ENCODE data around the gene METAP1D. TPM values are rescaled to one million over a fixed set of nuclear protein-coding genes. Genes with fewer than 3 reads are reported as not detected.

Gene METAP1D
- total and polyA plus RNA-seq, 4 donors, result 2.5 to 17.8 (median 3.0) TPM

DNA sequence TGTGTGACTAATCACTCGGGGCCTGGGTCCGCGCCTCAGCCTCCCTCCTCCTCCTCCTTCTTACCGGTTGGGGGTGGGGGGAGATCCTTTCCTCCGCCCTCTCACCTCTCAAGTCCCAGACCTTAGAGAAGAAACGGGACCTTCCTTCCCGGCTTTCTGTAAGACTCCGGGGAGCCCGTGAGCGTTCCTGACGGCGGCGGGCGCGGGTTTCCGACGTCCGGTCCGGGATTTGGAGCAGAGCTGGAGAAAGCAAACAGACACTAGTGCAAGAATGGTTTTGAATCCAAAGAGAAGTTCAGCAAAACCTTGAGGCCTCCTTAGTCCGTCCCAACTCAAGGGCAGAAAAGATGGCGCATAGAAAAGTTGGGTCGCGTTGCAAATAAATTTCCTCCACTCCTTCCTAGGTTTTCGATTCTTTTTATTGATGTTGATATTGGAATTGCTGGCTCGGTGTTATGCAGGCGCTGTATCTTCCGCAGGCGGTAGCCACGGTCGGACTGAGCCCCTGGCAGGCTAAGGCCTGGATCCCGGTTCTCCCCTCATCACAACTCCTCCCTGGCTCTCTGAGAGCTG is 87.5 kb downstream of the METAP1D start:
- 6 to 9% methylated on average over 31 of the region's 31 CpGs for WGBS, 2 donors
- TF ChIP-seq, protein P1, sequence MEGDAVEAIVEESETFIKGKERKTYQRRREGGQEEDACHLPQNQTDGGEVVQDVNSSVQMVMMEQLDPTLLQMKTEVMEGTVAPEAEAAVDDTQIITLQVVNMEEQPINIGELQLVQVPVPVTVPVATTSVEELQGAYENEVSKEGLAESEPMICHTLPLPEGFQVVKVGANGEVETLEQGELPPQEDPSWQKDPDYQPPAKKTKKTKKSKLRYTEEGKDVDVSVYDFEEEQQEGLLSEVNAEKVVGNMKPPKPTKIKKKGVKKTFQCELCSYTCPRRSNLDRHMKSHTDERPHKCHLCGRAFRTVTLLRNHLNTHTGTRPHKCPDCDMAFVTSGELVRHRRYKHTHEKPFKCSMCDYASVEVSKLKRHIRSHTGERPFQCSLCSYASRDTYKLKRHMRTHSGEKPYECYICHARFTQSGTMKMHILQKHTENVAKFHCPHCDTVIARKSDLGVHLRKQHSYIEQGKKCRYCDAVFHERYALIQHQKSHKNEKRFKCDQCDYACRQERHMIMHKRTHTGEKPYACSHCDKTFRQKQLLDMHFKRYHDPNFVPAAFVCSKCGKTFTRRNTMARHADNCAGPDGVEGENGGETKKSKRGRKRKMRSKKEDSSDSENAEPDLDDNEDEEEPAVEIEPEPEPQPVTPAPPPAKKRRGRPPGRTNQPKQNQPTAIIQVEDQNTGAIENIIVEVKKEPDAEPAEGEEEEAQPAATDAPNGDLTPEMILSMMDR (IDR thresholded peaks at IDR 0.05; ENCODE audit: control extremely low read depth, extremely low read depth), result no peak
- ATAC-seq (ENCODE audit: insufficient read depth, low FRiP score), result no peak
- DNase-seq, result peak in 2 of 3 donors; percentile 20 to 34
- Histone ChIP-seq H3K4me1 (ENCODE audit: control insufficient read depth in 5 of 5, insufficient read depth in 5 of 5, low read length in 5 of 5) (peaks cover 0 to 24% (median 0%) of the 10 kb centered on the region in 5 donors), H3K27ac (ENCODE audit: low read depth in 1 of 2, low read length in 1 of 2) (no peak overlapping the region), H3K27me3 (ENCODE audit: control insufficient read depth in 3 of 3, insufficient read depth in 3 of 3, low read length in 2 of 3) (peaks cover 15 to 98% (median 96%) of the 10 kb centered on the region in 3 donors), H3K4me3 (no peak overlapping the region), H3K36me3 (ENCODE audit: control insufficient read depth in 4 of 4, insufficient read depth in 4 of 4, low read length in 4 of 4) (no peaks in the 10 kb centered on the region), H3K9me3 (ENCODE audit: control insufficient read depth in 4 of 4, insufficient read depth in 3 of 4, low read length in 3 of 4) (peaks cover 0 to 27% (median 0%) of the 10 kb centered on the region in 4 donors), H3K9ac (ENCODE audit: insufficient read depth in 1 of 2, low read length in 2 of 2) (no peak overlapping the region)

DNA sequence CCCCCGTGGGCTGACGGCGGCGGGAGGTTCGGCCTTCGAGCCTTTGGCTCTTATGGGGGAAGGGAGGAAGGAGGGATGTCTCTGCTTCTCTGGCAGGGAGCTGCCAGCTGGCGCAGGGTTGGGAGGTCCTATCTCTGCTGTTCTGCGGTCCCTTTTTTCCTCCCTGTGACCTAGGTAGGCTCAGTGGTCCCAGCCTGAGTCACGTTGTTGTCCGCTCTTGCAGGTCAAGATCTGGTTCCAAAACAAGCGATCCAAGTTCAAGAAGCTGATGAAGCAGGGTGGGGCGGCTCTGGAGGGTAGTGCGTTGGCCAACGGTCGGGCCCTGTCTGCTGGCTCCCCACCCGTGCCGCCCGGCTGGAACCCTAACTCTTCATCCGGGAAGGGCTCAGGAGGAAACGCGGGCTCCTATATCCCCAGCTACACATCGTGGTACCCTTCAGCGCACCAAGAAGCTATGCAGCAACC is 88.1 kb downstream of the METAP1D start:
- WGBS, 2 donors, result 5 to 8% methylated on average over 23 of the region's 23 CpGs
- H3K36me3 ChIP-seq (ENCODE audit: control insufficient read depth in 4 of 4, insufficient read depth in 4 of 4, low read length in 4 of 4), result no peaks in the 10 kb centered on the region
- H3K4me1 ChIP-seq (ENCODE audit: control insufficient read depth in 5 of 5, insufficient read depth in 5 of 5, low read length in 5 of 5), result peaks cover 0 to 24% (median 0%) of the 10 kb centered on the region in 5 donors
- H3K27ac ChIP-seq (ENCODE audit: low read depth in 1 of 2, low read length in 1 of 2), result no peak overlapping the region
- no peak overlapping the region for H3K9ac ChIP-seq (ENCODE audit: insufficient read depth in 1 of 2, low read length in 2 of 2)
- H3K9me3 ChIP-seq (ENCODE audit: control insufficient read depth in 4 of 4, insufficient read depth in 3 of 4, low read length in 3 of 4), result peaks cover 0 to 27% (median 0%) of the 10 kb centered on the region in 4 donors
- ATAC-seq (ENCODE audit: insufficient read depth, low FRiP score) (no peak), DNase-seq (peak in 2 of 3 donors; percentile 15 to 19)
- H3K4me3 ChIP-seq, result no peak overlapping the region
- TF ChIP-seq, protein P1 (IDR thresholded peaks at IDR 0.05; ENCODE audit: control extremely low read depth, extremely low read depth), result no peak
- H3K27me3 ChIP-seq (ENCODE audit: control insufficient read depth in 3 of 3, insufficient read depth in 3 of 3, low read length in 2 of 3), result peaks cover 16 to 98% (median 96%) of the 10 kb centered on the region in 3 donors

DNA sequence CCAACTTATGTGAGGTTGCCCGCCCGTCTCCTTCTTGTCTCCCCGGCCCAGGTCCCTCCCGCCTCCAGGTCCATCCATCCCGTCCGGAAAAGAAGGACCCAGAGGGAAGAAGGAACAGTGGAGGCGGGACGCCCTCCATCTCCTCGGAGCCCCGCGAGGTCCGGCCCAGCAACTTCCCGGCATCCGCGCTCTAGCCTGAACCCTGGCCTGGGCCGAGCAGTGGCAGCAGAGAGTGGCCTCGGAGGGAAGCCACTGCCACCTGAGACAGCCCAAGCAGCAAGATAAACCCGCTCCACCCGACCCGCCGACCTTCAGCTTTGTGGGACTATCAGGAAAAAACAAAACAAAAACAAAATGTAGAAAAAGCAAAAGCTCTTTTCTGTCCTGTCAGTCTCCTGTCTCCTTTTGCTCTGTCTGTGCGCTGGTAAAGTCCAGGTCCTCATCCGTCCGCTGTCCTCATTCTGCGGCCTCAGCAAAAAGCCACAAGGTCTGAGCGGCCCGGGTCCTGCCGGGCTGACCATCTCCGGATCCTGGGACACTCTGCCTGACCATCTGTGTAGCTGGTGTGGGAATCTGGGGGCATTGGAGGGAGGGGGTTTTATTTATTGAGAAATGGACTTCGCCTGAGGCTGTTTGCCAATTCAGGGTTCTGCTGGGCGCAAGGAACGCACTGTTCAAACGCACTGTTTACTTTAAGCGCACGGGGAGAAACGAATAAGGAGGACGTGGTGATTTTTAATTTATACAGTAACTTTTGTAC is 88.7 kb downstream of the METAP1D start:
- ATAC-seq (ENCODE audit: insufficient read depth, low FRiP score), result no peak
- Histone ChIP-seq H3K9ac (ENCODE audit: insufficient read depth in 1 of 2, low read length in 2 of 2) (no peak overlapping the region), H3K27me3 (ENCODE audit: control insufficient read depth in 3 of 3, insufficient read depth in 3 of 3, low read length in 2 of 3) (peaks cover 19 to 98% (median 96%) of the 10 kb centered on the region in 3 donors), H3K27ac (ENCODE audit: low read depth in 1 of 2, low read length in 1 of 2) (no peak overlapping the region), H3K4me1 (ENCODE audit: control insufficient read depth in 5 of 5, insufficient read depth in 5 of 5, low read length in 5 of 5) (peaks cover 0 to 22% (median 0%) of the 10 kb centered on the region in 5 donors), H3K4me3 (no peak overlapping the region), H3K9me3 (ENCODE audit: control insufficient read depth in 4 of 4, insufficient read depth in 3 of 4, low read length in 3 of 4) (peaks cover 0 to 24% (median 0%) of the 10 kb centered on the region in 4 donors), H3K36me3 (ENCODE audit: control insufficient read depth in 4 of 4, insufficient read depth in 4 of 4, low read length in 4 of 4) (no peaks in the 10 kb centered on the region)
- peak in 2 of 3 donors; percentile 20 to 39 for DNase-seq
- WGBS, 2 donors, result 8 to 12% methylated on average over 37 of the region's 37 CpGs
- TF ChIP-seq, protein P1 (IDR thresholded peaks at IDR 0.05; ENCODE audit: control extremely low read depth, extremely low read depth), result no peak

Measured in lung (tissue), 12 donors.